Parathyroid adenoma (tissue), 2 donors: ENCODE results near the gene ACBD3.

Source experiments
- H2AFZ ChIP-seq: fragments of 300-600 bp; sonication (generic); one replicate; pipeline ENCODE4 v1.7.0; 2017; ENCODE audit warnings: antibody characterized with exemption, mild to moderate bottlenecking
- H3K27ac ChIP-seq: fragments of 300-600 bp; sonication (generic); one replicate; pipeline ENCODE4 v1.7.0; 2017
- H3K27me3 ChIP-seq: fragments of 300-600 bp; sonication (generic); one replicate; pipeline ENCODE4 v1.7.0; 2017; ENCODE audit warnings: low read length; ENCODE audit not compliant: control insufficient read depth, insufficient read depth
- H3K36me3 ChIP-seq: fragments of 300-600 bp; sonication (generic); one replicate; pipeline ENCODE4 v1.7.0; 2017; ENCODE audit warnings: low read length; ENCODE audit not compliant: control insufficient read depth, insufficient read depth
- H3K4me1 ChIP-seq: fragments of 300-600 bp; sonication (generic); one replicate; pipeline ENCODE4 v1.7.0; 2017; ENCODE audit warnings: control low read depth
- H3K4me2 ChIP-seq: fragments of 300-600 bp; sonication (generic); one replicate; pipeline ENCODE4 v1.7.0; 2017; ENCODE audit warnings: low read length
- H3K4me3 ChIP-seq: fragments of 300-600 bp; sonication (generic); one replicate; pipeline ENCODE4 v1.7.0; 2017; ENCODE audit warnings: low read depth, low read length
- H3K79me2 ChIP-seq: fragments of 300-600 bp; sonication (generic); one replicate; pipeline ENCODE4 v1.7.0; 2017; ENCODE audit warnings: control low read depth
- H3K9ac ChIP-seq: fragments of 300-600 bp; sonication (generic); one replicate; pipeline ENCODE4 v1.7.0; 2017; ENCODE audit warnings: mild to moderate bottlenecking
- H3K9me3 ChIP-seq: fragments of 300-600 bp; sonication (generic); one replicate; pipeline ENCODE4 v1.7.0; 2017; ENCODE audit warnings: low read length; ENCODE audit not compliant: control insufficient read depth
- CTCF ChIP-seq: fragments of 300-600 bp; sonication (generic); IDR thresholded peaks from one replicate; pipeline ENCODE4 v1.7.0; 2017; ENCODE audit warnings: antibody characterized with exemption, mild to moderate bottlenecking
- donor health status: primary hyperparathyroidism.

ACBD3 gene

GRCh38 chr1:226181996-226182714, 4.4 kb downstream of the ACBD3 start:
- Histone ChIP-seq H3K36me3 (no peaks in the 10 kb centered on the region), H3K4me3 (no peak overlapping the region), H3K4me2 (no peak overlapping the region), H3K79me2 (peaks cover 40% of the 10 kb centered on the region), H3K9ac (no peak overlapping the region), H3K27ac (no peak overlapping the region), H3K9me3 (no peaks in the 10 kb centered on the region), H2AFZ (no peak overlapping the region), H3K27me3 (no peaks in the 10 kb centered on the region), H3K4me1 (peaks cover 2% of the 10 kb centered on the region)
- no peak for TF ChIP-seq CTCF

DNA sequence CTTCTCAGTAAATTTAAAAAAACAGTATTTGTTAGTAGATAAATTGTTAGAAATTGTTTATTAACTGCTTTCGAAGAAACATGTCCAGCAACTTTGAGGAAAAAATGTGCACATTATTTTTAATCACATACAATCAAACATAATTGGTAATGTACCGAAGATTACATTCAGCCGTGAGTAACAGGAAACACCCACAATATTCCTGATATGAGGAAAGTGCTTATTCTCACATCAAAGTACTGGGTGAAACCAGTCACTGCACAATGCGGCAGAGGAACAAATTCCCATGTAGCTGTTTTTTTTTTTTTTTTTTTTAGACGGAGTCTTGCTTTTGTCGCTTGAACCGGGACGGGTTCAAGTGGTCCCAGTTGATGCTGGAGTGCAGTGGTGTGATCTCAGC, 9.7 kb downstream of the ACBD3 start:
- no peak overlapping the region for H3K4me2 ChIP-seq
- TF ChIP-seq CTCF = no peak
- no peaks in the 10 kb centered on the region for H3K9me3 ChIP-seq
- no peak overlapping the region for H3K9ac ChIP-seq
- H3K36me3 ChIP-seq = no peaks in the 10 kb centered on the region
- no peak overlapping the region for H3K4me3 ChIP-seq
- peaks cover 23% of the 10 kb centered on the region for H3K79me2 ChIP-seq
- no peak overlapping the region for H2AFZ ChIP-seq
- H3K4me1 ChIP-seq = no peaks in the 10 kb centered on the region
- H3K27me3 ChIP-seq = no peaks in the 10 kb centered on the region
- H3K27ac ChIP-seq = no peak overlapping the region

- no peak overlapping the region for H3K4me2 ChIP-seq
- no peaks in the 10 kb centered on the region for H3K9me3 ChIP-seq
- no peaks in the 10 kb centered on the region for H3K27me3 ChIP-seq
- H3K9ac ChIP-seq = no peak overlapping the region
- H2AFZ ChIP-seq = no peak overlapping the region
- no peaks in the 10 kb centered on the region for H3K4me1 ChIP-seq
- no peak overlapping the region for H3K27ac ChIP-seq
- H3K36me3 ChIP-seq = no peaks in the 10 kb centered on the region
- TF ChIP-seq CTCF = no peak
- H3K79me2 ChIP-seq = peaks cover 16% of the 10 kb centered on the region
- H3K4me3 ChIP-seq = no peak overlapping the region
These were observed 14.0 kb downstream of the ACBD3 start for GRCh38 chr1:226172589-226172988.

DNA sequence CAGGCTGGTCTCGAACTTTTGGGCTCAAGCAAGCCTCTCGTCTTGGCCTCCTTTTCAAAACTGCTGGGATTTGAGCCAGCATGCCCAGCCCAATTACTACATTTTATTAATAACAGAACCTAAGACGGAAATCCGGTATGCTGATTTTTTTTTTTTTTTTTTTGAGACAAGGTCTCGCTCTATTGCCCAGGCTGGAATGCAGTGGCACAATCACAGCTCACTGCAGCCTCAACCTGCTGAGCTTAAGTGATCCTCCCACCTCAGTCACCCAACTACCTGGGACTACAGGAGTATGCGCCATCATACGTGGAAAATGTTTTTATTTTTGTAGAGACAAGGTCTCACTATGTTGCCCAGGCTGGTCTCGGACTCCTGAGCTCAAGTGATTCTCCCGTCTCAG, 20.2 kb downstream of the ACBD3 start:
- H2AFZ ChIP-seq = no peak overlapping the region
- no peak for TF ChIP-seq CTCF
- H3K4me3 ChIP-seq = no peak overlapping the region
- peaks cover 9% of the 10 kb centered on the region for H3K79me2 ChIP-seq
- no peak overlapping the region for H3K27ac ChIP-seq
- H3K36me3 ChIP-seq = no peaks in the 10 kb centered on the region
- H3K27me3 ChIP-seq = no peaks in the 10 kb centered on the region
- H3K9me3 ChIP-seq = no peaks in the 10 kb centered on the region
- no peaks in the 10 kb centered on the region for H3K4me1 ChIP-seq
- H3K9ac ChIP-seq = no peak overlapping the region
- no peak overlapping the region for H3K4me2 ChIP-seq

DNA sequence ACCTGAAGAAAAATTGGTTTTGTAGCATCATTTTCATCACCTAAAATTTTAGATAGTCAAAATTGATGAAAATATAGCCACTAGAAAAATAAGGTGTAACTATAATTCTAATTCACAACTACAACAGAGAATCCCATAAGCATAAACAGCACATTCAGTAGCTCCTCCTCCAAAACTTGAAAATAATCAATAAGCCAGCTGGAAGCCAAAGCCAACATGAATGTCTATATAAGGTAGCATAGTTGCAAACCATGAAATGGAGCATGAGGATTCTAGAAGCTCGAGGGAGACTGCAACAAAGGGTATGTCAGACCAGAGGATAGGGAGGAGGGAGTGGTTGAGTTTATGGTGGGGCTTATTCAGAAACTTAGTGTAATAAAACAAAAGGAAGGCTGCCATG, 22.4 kb downstream of the ACBD3 start:
- Histone ChIP-seq H3K4me2 (no peak overlapping the region), H3K4me3 (no peak overlapping the region), H2AFZ (no peak overlapping the region), H3K9ac (no peak overlapping the region), H3K9me3 (no peaks in the 10 kb centered on the region), H3K36me3 (no peaks in the 10 kb centered on the region), H3K27me3 (no peaks in the 10 kb centered on the region), H3K79me2 (peaks cover 5% of the 10 kb centered on the region), H3K27ac (no peak overlapping the region), H3K4me1 (no peaks in the 10 kb centered on the region)
- no peak for TF ChIP-seq CTCF
